Measurements from ENCODE around the gene ZNF414.
"Not testable (repeated sequence)": the region's sequence is repeated elsewhere in the genome, so short reads cannot be mapped to it uniquely, and the experiment has no call there.

The ZNF414 gene

DNA sequence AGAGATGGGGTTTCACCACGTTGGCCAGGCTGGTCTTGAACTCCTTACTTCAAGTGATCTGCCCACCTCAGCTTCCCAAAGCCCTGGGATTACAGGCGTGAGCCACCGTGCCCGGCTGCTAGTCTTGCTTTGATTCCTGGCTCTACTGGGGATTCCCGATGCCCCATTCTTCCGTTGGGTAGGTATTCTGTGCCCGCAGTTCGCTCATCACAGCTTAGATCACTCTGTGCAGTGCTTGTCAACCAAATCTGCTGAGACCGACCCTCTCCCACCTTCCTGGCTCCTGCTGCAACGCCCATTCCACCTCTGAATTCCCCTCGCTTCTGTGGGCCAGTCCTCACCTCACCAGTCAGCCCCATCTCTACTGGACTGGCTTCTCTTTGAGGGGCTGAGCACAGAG lies 4.6 kb upstream of the ZNF414 start:
- H3K36me3 ChIP-seq (ENCODE audit: insufficient read depth, low read length), result no peaks in the 10 kb centered on the region
- no peak overlapping the region for H3K9ac ChIP-seq (ENCODE audit: low read depth, low read length)
- H3K27ac ChIP-seq (ENCODE audit: low read length), result no peak overlapping the region
- no peak overlapping the region for H3K4me2 ChIP-seq (ENCODE audit: insufficient read depth, low read length)
- H3K4me3 ChIP-seq (ENCODE audit: low read depth in 1 of 2, low read length in 2 of 2), result no peak overlapping the region
- no peak for TF ChIP-seq EZH2 (IDR thresholded peaks at IDR 0.05; ENCODE audit: borderline replicate concordance, low read depth, low read length, severe bottlenecking)
- TF ChIP-seq, protein P1, sequence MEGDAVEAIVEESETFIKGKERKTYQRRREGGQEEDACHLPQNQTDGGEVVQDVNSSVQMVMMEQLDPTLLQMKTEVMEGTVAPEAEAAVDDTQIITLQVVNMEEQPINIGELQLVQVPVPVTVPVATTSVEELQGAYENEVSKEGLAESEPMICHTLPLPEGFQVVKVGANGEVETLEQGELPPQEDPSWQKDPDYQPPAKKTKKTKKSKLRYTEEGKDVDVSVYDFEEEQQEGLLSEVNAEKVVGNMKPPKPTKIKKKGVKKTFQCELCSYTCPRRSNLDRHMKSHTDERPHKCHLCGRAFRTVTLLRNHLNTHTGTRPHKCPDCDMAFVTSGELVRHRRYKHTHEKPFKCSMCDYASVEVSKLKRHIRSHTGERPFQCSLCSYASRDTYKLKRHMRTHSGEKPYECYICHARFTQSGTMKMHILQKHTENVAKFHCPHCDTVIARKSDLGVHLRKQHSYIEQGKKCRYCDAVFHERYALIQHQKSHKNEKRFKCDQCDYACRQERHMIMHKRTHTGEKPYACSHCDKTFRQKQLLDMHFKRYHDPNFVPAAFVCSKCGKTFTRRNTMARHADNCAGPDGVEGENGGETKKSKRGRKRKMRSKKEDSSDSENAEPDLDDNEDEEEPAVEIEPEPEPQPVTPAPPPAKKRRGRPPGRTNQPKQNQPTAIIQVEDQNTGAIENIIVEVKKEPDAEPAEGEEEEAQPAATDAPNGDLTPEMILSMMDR (IDR thresholded peaks at IDR 0.05; ENCODE audit: borderline replicate concordance, extremely low read depth, low read length, poor library complexity, severe bottlenecking), result no peak
- no peak for DNase-seq
- H4K20me1 ChIP-seq (ENCODE audit: insufficient read depth, low read length), result no peaks in the 10 kb centered on the region
- peaks cover 26% of the 10 kb centered on the region for H3K4me1 ChIP-seq (ENCODE audit: insufficient read depth, low read length)
- H3K27me3 ChIP-seq (ENCODE audit: insufficient read depth, low read length, poor library complexity), result no peaks in the 10 kb centered on the region
- ATAC-seq (ENCODE audit: insufficient read depth, low read depth), result no peak
- no peak overlapping the region for H2AFZ ChIP-seq (ENCODE audit: low read depth, low read length)
- no peaks in the 10 kb centered on the region; the same call in 1 of the 2 replicates for H3K79me2 ChIP-seq (ENCODE audit: insufficient read depth, low read length)
- H3K9me3 ChIP-seq (ENCODE audit: insufficient read depth, low read length, severe bottlenecking), result no peaks in the 10 kb centered on the region

DNA sequence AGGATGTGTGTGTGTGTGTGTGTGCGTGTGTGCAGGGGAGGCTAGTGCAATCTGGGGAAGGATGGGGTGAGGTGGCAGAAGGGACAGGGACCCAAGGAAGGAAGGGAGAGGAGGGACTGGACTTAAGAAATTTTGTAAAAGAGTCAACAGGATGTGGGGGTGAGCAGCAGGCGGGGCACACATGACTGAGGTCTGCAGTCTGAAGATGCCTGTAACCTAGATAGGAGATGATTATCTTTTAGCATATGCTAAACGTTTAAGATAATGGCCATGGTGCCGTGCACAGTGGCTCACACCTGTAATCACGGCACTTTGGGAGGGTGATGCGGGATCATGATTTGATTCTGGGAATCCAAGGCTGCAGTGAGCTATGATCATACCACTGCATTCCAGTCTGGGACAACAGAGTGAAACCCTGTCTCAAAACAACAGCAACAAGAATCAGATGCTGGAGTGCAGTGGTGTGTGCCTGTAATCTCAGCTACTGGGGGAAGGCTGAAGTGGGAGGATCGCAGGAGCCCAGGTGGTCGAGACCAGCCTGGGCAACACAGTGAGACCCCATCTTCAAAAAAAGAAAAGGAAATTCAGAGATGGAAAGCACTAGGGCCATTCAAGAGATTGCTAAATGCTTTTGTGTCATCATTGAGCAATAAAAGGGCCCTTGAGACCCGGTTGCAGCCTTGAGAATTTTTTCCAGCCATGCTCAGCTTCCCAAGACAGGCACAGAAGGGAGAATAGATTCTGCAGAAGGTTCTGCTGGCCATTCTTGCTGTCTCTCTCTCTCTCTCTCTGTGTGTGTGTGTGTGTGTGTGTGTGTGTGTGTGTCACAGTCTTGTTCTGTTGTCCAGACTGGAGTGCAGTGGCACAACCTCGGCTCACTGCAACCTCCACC lies 3.8 kb upstream of the ZNF414 start:
- Histone ChIP-seq H3K79me2 (ENCODE audit: insufficient read depth, low read length) (peaks cover 6% of the 10 kb centered on the region; the same call in 1 of the 2 replicates), H2AFZ (ENCODE audit: low read depth, low read length) (no peak overlapping the region; the same call in none of the 2 replicates), H3K27ac (ENCODE audit: low read length) (peak overlapping the region; percentile 52), H3K27me3 (ENCODE audit: insufficient read depth, low read length, poor library complexity) (no peaks in the 10 kb centered on the region), H3K36me3 (ENCODE audit: insufficient read depth, low read length) (no peaks in the 10 kb centered on the region), H3K9ac (ENCODE audit: low read depth, low read length) (0 out of 2 replicates have a peak overlapping the region, but pooled peaks have one; percentile 12), H4K20me1 (ENCODE audit: insufficient read depth, low read length) (no peaks in the 10 kb centered on the region), H3K9me3 (ENCODE audit: insufficient read depth, low read length, severe bottlenecking) (no peaks in the 10 kb centered on the region), H3K4me2 (ENCODE audit: insufficient read depth, low read length) (no peak overlapping the region), H3K4me1 (ENCODE audit: insufficient read depth, low read length) (peaks cover 33% of the 10 kb centered on the region), H3K4me3 (ENCODE audit: low read depth in 1 of 2, low read length in 2 of 2) (no peak overlapping the region)
- no peak for TF ChIP-seq EZH2 (IDR thresholded peaks at IDR 0.05; ENCODE audit: borderline replicate concordance, low read depth, low read length, severe bottlenecking)
- TF ChIP-seq, protein P1 (IDR thresholded peaks at IDR 0.05; ENCODE audit: borderline replicate concordance, extremely low read depth, low read length, poor library complexity, severe bottlenecking), result no peak
- peak; percentile 55 for DNase-seq
- no peak for ATAC-seq (ENCODE audit: insufficient read depth, low read depth)

DNA sequence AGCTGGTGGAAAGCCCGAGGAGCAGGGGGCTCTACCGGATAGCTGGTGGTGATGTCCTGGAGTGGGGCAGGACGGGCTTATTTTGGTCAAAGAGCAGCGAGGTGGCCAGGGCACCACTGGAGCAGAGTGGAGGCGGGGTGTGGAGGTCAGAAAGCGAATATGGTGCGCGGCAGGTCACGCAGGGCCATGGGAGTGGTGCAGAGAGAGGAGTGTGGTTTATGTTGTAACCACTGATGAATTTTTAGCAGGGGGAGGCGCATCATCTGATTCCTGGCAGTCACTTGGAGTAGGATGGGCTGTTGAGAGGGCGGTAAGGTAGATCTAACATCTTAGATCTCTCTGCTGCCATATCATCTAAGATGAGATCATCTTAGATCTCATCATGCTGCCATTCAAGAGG lies 1.4 kb upstream of the ZNF414 start:
- Histone ChIP-seq H3K4me1 (ENCODE audit: insufficient read depth, low read length) (peaks cover 44% of the 10 kb centered on the region), H3K36me3 (ENCODE audit: insufficient read depth, low read length) (peaks cover 13% of the 10 kb centered on the region; the same call in 1 of the 2 replicates), H2AFZ (ENCODE audit: low read depth, low read length) (no peak overlapping the region; the same call in 1 of the 2 replicates), H3K4me3 (ENCODE audit: low read depth in 1 of 2, low read length in 2 of 2) (no peak overlapping the region), H3K27ac (ENCODE audit: low read length) (no peak overlapping the region), H3K9ac (ENCODE audit: low read depth, low read length) (no peak overlapping the region), H3K79me2 (ENCODE audit: insufficient read depth, low read length) (peaks cover 12% of the 10 kb centered on the region), H3K4me2 (ENCODE audit: insufficient read depth, low read length) (no peak overlapping the region), H3K9me3 (ENCODE audit: insufficient read depth, low read length, severe bottlenecking) (no peaks in the 10 kb centered on the region), H4K20me1 (ENCODE audit: insufficient read depth, low read length) (no peaks in the 10 kb centered on the region), H3K27me3 (ENCODE audit: insufficient read depth, low read length, poor library complexity) (no peaks in the 10 kb centered on the region)
- TF ChIP-seq, protein P1 (IDR thresholded peaks at IDR 0.05; ENCODE audit: borderline replicate concordance, extremely low read depth, low read length, poor library complexity, severe bottlenecking), result no peak
- no peak for TF ChIP-seq EZH2 (IDR thresholded peaks at IDR 0.05; ENCODE audit: borderline replicate concordance, low read depth, low read length, severe bottlenecking)
- no peak for ATAC-seq (ENCODE audit: insufficient read depth, low read depth)
- no peak for DNase-seq

DNA sequence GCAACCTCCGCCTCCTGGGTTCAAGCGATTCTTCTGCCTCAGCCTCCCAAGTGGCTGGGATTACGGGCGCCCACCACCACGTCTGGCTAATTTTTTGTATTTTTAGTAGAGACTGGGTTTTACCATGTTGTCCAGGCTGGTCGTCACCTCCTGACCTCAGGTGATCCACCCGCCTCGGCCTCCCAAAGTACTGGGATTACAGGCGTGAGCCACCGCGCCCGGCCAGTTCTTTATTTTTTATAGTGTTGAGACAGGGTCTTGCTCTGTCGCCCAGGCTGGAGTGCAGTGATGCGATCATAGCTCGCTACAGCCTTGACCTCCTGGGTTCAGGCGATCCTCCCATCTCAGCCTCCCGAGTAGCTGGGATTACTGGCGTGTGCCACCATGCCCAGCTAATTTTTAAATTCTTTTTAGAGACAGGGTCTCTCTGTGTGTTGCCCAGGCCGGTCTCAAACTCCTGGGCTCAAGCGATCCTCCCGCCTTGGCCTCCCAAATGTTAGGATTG lies 590 bp upstream of the ZNF414 start:
- H3K9ac ChIP-seq (ENCODE audit: low read depth, low read length), result peak overlapping the region; percentile 85
- not testable (repeated sequence) for H3K27me3 ChIP-seq (ENCODE audit: insufficient read depth, low read length, poor library complexity); DNase-seq; ATAC-seq (ENCODE audit: insufficient read depth, low read depth); H4K20me1 ChIP-seq (ENCODE audit: insufficient read depth, low read length); H3K9me3 ChIP-seq (ENCODE audit: insufficient read depth, low read length, severe bottlenecking)
- peak overlapping the region; percentile 87 for H3K27ac ChIP-seq (ENCODE audit: low read length)
- H3K36me3 ChIP-seq (ENCODE audit: insufficient read depth, low read length), result peaks cover 13% of the 10 kb centered on the region; the same call in 1 of the 2 replicates
- H3K79me2 ChIP-seq (ENCODE audit: insufficient read depth, low read length), result peaks cover 12% of the 10 kb centered on the region
- peak overlapping the region; percentile 69 for H3K4me2 ChIP-seq (ENCODE audit: insufficient read depth, low read length)
- peak overlapping the region; percentile 35 to 63; a peak in 3 of 4 replicates for H3K4me3 ChIP-seq (ENCODE audit: low read depth in 1 of 2, low read length in 2 of 2)
- H2AFZ ChIP-seq (ENCODE audit: low read depth, low read length), result peak overlapping the region; percentile 90; the same call in 1 of the 2 replicates
- peaks cover 44% of the 10 kb centered on the region for H3K4me1 ChIP-seq (ENCODE audit: insufficient read depth, low read length)
